K562 (cell line): Measurements from ENCODE around the gene ROBO3. TPM values are rescaled to one million over a fixed set of nuclear protein-coding genes. Genes with fewer than 3 reads are reported as not detected.

Source experiments
- ATAC-seq: fragments of 200-7000 bp; cut with Tn5 transposase; 3 replicates; pipeline ENCODE4 v1.9.1; 2020; ENCODE audit warnings: moderate library complexity
- BruUV-seq: library from RNA; stranded (reverse); fragments of 400-500 nt; replicated peaks from 2 replicates; lab custom pipeline; 2021; lab: Mats Ljungman, UMichigan
- CTCF ChIA-PET: fragments of 300-600 bp; formaldehyde crosslinking; extraction: SDS; loops from one replicate; lab custom pipeline; 2021; ENCODE audit warnings: low intra/inter-chr PET ratio; lab: Yijun Ruan, JAX
- POLR2A ChIA-PET: fragments of 300-600, 350-650 bp; sonication (Branson Sonifier 250); formaldehyde crosslinking; extraction: SDS; loops from one replicate; lab custom pipeline; 2021; ENCODE audit warnings: antibody characterized with exemption, inconsistent platforms; lab: Yijun Ruan, JAX
- DNase-seq, 4 experiments: peaks; one replicate each; pipeline versions ENCODE4 v3.0.0 to v3.0.0-alpha.2; 2011 to 2018; ENCODE audit warnings: low spot score in 3 of 4, mixed read lengths in 3 of 4; ENCODE audit errors: extremely low read depth in 1 of 4
- FAIRE-seq: peaks from 2 replicates; lab custom pipeline; 2011; peaks lifted over from hg19 to GRCh38; lab: Jason Lieb, UNC
- H2AFZ ChIP-seq: 2 replicates; pipeline ENCODE4 v1.6.0; 2011; ENCODE audit warnings: low read depth, low read length, control low read depth, inconsistent platforms
- H3K27ac ChIP-seq: fragments of 200-600 bp; 3 replicates; pipeline ENCODE4 v1.8.0; 2011; ENCODE audit warnings: low read depth, mild to moderate bottlenecking, control low read depth, inconsistent platforms, low read length, moderate library complexity, mixed read lengths; ENCODE audit errors: extremely low read depth
- H3K27me3 ChIP-seq, 2 experiments: fragments of 300-600 bp in 1 of 2; 2 replicates in 1 of 2; 3 replicates in 1 of 2; pipeline versions ENCODE4 v1.6.0 to v1.8.0; 2011; ENCODE audit warnings: inconsistent platforms in 2 of 2, low read length in 2 of 2, mild to moderate bottlenecking in 1 of 2, mixed read lengths in 1 of 2, moderate library complexity in 1 of 2; ENCODE audit not compliant: control insufficient read depth in 2 of 2, insufficient read depth in 2 of 2
- H3K36me3 ChIP-seq: fragments of 300-600 bp; 3 replicates; pipeline ENCODE4 v1.8.0; 2011; ENCODE audit warnings: mild to moderate bottlenecking, low read length, inconsistent platforms; ENCODE audit not compliant: control insufficient read depth, insufficient read depth
- H3K4me1 ChIP-seq, 2 experiments: fragments of 200-600 bp in 1 of 2; replicated peaks in 1 of 2; 2 replicates in 1 of 2; 3 replicates in 1 of 2; pipeline versions ENCODE4 v1.5.1 to v1.8.0; 2011; ENCODE audit warnings: inconsistent platforms in 2 of 2, low read length in 2 of 2, mild to moderate bottlenecking in 1 of 2, mixed read lengths in 1 of 2, moderate library complexity in 1 of 2; ENCODE audit not compliant: control insufficient read depth in 2 of 2, insufficient read depth in 2 of 2
- H3K4me2 ChIP-seq: 2 replicates; pipeline ENCODE4 v1.6.1; 2011; ENCODE audit warnings: low read length, control low read depth, inconsistent platforms, mixed read lengths; ENCODE audit not compliant: insufficient read depth
- H3K4me3 ChIP-seq: fragments of 200-600 bp; sonication (generic), shearing (Covaris generic); 2 replicates; pipeline ENCODE4 v1.5.1; 2016; ENCODE audit warnings: control low read depth, inconsistent platforms
- H3K79me2 ChIP-seq: fragments of 200-600 bp; 3 replicates; pipeline ENCODE4 v1.8.0; 2011; ENCODE audit warnings: low read length, inconsistent platforms; ENCODE audit not compliant: control insufficient read depth, insufficient read depth
- H3K9ac ChIP-seq, 2 experiments: 2 replicates each; pipeline versions ENCODE4 v1.6.0 to v1.6.1; 2011; ENCODE audit warnings: low read depth in 2 of 2, low read length in 2 of 2, control low read depth in 1 of 2, inconsistent platforms in 1 of 2, mild to moderate bottlenecking in 1 of 2, mixed read lengths in 1 of 2; ENCODE audit not compliant: insufficient read depth in 1 of 2
- H3K9me1 ChIP-seq: one replicate; pipeline ENCODE4 v1.6.0; 2011; ENCODE audit warnings: inconsistent platforms, mild to moderate bottlenecking, low read length, moderate library complexity; ENCODE audit not compliant: control insufficient read depth, insufficient read depth
- H3K9me3 ChIP-seq: replicated peaks from 2 replicates; pipeline ENCODE4 v1.5.1; 2011; ENCODE audit warnings: low read depth, low read length, inconsistent platforms; ENCODE audit not compliant: control insufficient read depth, insufficient read depth
- H4K20me1 ChIP-seq: replicated peaks from 2 replicates; pipeline ENCODE4 v1.6.1; 2011; ENCODE audit warnings: low read length, inconsistent platforms, mixed read lengths; ENCODE audit not compliant: control insufficient read depth, insufficient read depth
- E2F8 ChIP-seq: fragments of 450-650 bp; IDR thresholded peaks from 2 replicates; pipeline ENCODE4 v1.7.1; 2018; ENCODE audit warnings: mild to moderate bottlenecking, low read depth; ENCODE audit not compliant: partially characterized antibody
- HMBOX1 ChIP-seq: sonication (generic); IDR thresholded peaks from 2 replicates; pipeline ENCODE4 v1.6.1; 2016
- ZFP36 ChIP-seq: fragments of 150-350 bp; IDR thresholded peaks from 2 replicates; pipeline ENCODE4 v1.6.1; 2018; ENCODE audit warnings: low read length, low read depth; ENCODE audit not compliant: partially characterized antibody
- WGBS: fragments of 100-300 bp; shearing (Covaris generic); methylation state at CpG from one replicate; pipeline ENCODE4 v1.1.6; 2016; ENCODE audit warnings: low coverage, mixed read lengths; ENCODE audit not compliant: insufficient coverage; ENCODE audit errors: missing lambda C conversion rate; 5-methylcytosine and 5-hydroxymethylcytosine counted together
- in situ Hi-C: fragments of 300-500 bp; cut with MboI; formaldehyde crosslinking; loops from 4 replicates; pipeline ENCODE4 v1.15.0; 2018; ENCODE audit warnings: inconsistent platforms, mixed read lengths
- intact Hi-C: fragments of 100-400 bp; cut with micrococcal nuclease; formaldehyde crosslinking; loops from 2 replicates; pipeline ENCODE4 v1.14.2; 2022
- polyA plus RNA-seq, 8 experiments: library from polyadenylated mRNA; depleted of rRNA in 4 of 8; stranded (reverse) in 5 of 8; unstranded in 3 of 8; fragments of >200 nt; fragmentation: Nextera tagmentation in 2 of 8; fragmentation: Illumina TruSeq in 1 of 8; extraction: Ambion mirVana in 2 of 8; extraction: Trizol in 1 of 8; gene quantifications; 2 replicates each; pipeline versions ENCODE4 v1.2.1 to v1.2.3, GENCODE V29; 2011 to 2014; ENCODE audit warnings: inconsistent platforms in 1 of 8, missing spikeins in 1 of 8
- total RNA-seq, 7 experiments: library from RNA; depleted of rRNA in 6 of 7; stranded (reverse); fragments of >200 nt in 6 of 7; fragmentation: Illumina TruSeq in 2 of 7; extraction: Trizol in 2 of 7; gene quantifications; 2 replicates each; pipeline versions ENCODE4 v1.2.1 to v1.2.3, GENCODE V29; 2011 to 2021; ENCODE audit warnings: low replicate concordance in 1 of 7
- TF ChIP-seq, protein P1 (sequence below): fragments of 450-650 bp; formaldehyde crosslinking; IDR thresholded peaks from 2 replicates; pipeline ENCODE4 v1.4.0; 2020; ENCODE audit warnings: mild to moderate bottlenecking, moderate library complexity

The ROBO3 gene
- total and polyA plus RNA-seq, 9 of the 15 experiments (the other 6 are each of a cell fraction or from before 2014, with no cell fraction given) = 0.29 to 1.4 (median 0.97) TPM; not detected in 2

DNA sequence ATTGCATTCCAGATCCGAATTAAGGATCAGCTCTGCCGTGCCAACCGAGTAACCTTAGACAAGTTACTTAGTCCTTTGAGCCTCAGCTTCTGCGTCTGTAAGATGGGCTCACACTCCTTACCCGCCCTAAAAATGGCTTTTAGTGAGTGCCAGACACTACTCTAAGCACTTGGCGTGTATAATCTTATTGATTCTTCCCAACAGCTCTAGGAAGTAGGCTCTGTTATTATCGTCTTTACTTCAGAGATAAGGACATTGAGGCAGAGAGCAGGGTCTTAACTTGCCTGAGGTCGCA lies 21.7 kb upstream of the ROBO3 start (continued):
- no peak for TF ChIP-seq E2F8

DNA sequence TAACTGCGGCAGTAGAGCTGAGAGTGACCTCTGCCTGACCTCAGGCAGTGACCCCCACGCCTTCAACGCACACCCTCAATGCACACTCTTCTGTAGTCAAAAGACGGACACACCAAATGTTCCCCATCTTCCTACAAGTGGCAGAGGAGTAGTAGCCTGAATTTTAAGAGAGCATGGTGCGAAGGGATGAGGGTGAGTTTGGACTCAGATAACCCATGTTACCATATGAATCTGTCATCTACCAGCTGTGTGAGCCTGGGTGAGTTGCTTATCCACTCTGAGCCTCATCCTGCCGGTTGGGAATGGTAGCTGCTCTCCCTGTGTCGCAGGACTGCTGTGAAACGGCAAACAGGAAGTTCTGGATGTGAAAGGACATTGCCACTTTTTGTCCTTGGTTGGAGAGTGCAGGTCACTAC lies 20.6 kb upstream of the ROBO3 start:
- Histone ChIP-seq H3K27me3 (peaks cover 58 to 66% of the 10 kb centered on the region in 2 experiments), H3K9me3 (no peaks in the 10 kb centered on the region), H2AFZ (no peak overlapping the region; the same call in 1 of the 2 replicates), H3K4me1 (peaks cover 3 to 8% of the 10 kb centered on the region in 2 experiments; a peak in 3 of 5 replicates), H3K4me3 (no peak overlapping the region), H3K9ac (no peak overlapping the region), H3K36me3 (no peaks in the 10 kb centered on the region), H3K79me2 (no peaks in the 10 kb centered on the region), H3K9me1 (no peaks in the 10 kb centered on the region), H4K20me1 (0 out of 2 replicates have a peak, but pooled peaks cover 6% of the 10 kb centered on the region), H3K4me2 (no peak overlapping the region), H3K27ac (no peak overlapping the region)
- no TSS peak for BruUV-seq
- ChIA-PET CTCF (no interaction called here), POLR2A (interaction anchor here (0.6 kb wide), 1 partner anchor 438 kb away, joined by 4 read pairs; no protein-coding TSS in a partner anchor)
- ATAC-seq (no peak), FAIRE-seq (no peak), DNase-seq (no peak)
- 4% methylated on average over 8 of the region's 8 CpGs for WGBS
- intact Hi-C loops (no loop called here), in situ Hi-C loops (loop anchor here (25.0 kb wide), 1 partner anchor 432 kb away; the partner anchor contains the start of gene OR8B4)
- TF ChIP-seq, protein P1, sequence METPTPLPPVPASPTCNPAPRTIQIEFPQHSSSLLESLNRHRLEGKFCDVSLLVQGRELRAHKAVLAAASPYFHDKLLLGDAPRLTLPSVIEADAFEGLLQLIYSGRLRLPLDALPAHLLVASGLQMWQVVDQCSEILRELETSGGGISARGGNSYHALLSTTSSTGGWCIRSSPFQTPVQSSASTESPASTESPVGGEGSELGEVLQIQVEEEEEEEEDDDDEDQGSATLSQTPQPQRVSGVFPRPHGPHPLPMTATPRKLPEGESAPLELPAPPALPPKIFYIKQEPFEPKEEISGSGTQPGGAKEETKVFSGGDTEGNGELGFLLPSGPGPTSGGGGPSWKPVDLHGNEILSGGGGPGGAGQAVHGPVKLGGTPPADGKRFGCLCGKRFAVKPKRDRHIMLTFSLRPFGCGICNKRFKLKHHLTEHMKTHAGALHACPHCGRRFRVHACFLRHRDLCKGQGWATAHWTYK (CRISPR knock-in tag) = no peak
- peak; percentile 34 for TF ChIP-seq ZFP36
- no peak for TF ChIP-seq HMBOX1
